Activated gamma-delta T cell treated with Interleukin-2 at 50 U/mL for 16 hours (primary cell): ENCODE data around the gene EMCN.
"Not testable (repeated sequence)": the region's sequence is repeated elsewhere in the genome, so short reads cannot be mapped to it uniquely, and the experiment has no call there.

Source experiments
- DNase-seq: peaks from one replicate; pipeline ENCODE4 v3.0.0-alpha.2; 2020

Gene EMCN

DNA sequence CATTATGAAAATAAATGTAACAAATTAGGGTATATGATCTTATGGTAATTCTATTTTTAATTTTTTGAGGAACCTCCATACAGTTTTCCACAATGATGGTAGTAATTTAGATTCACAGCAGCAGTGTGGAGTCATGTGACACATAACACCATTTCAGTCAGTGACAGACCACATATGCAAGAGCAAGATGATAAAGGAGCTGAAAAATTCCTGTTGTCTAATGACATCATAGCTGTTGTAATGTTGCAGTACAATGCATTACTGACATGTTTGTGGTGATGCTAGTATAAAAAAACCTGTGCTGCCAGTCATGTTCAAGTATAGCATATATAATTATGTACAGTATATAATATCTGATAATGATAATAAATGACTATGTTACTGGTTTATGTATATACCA lies 28.5 kb downstream of the EMCN start:
- DNase-seq: no peak

- no peak for DNase-seq
Measured at GRCh38 chr4:100486496-100486895, 31.3 kb downstream of the EMCN start.

DNA sequence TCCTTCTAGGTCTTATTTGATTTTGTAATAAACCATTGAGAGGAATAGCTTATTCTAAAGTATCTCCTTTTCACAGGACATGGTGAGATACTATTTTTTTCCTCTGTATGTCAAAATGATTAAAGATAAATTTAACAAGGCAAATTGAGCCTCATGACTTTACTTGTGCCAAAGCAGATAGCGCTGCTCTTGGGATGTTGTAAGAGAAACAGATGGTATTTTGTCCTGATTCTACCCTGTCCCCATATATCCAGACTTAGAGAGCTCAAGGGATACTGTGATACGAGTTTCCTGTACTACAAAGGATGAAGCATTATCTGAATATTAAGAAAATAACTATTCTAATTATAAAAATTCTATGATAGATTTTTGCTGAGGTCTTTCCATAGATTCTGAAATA lies 34.0 kb downstream of the EMCN start:
- no peak for DNase-seq

GRCh38 chr4:100479971-100480370 lies 37.9 kb downstream of the EMCN start:
- no peak for DNase-seq

DNA sequence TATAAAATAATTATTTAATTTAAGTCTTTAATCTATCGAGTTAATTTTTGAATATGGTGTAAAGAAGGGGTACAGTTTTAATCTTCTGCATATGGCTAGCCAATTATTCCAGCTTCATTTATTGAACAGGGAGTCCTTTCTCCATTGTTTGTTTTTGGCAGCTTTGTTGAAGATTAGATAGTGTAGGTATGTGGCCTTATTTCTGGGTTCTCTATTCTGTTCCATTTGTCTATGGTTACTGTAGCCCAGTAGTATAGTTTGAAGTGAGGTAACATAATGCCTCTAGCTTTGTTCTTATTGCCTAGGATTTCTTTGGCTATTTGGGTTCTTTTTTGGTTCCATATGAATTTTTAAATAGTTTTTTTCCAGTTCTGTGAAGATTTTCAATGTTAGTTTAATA lies 48.3 kb downstream of the EMCN start:
- no peak for DNase-seq

DNA sequence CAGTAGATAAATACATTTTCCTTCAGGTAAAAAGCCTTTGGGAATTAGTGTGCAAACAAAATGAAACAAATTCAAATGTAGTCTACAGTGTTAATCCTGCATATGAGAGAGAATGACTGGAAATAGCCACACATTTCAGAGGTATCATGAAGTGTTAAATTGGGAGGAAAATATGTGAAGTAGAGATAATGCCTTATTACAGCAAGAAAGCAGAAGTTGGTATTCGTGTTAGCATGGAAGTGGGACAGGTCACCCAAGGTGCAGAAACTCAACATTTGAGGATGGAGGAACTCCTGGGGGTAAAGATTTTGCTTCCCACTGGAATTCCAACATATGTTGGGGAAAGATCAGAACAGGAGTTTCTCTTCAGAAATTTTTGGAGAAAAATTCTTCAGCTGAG lies 51.3 kb downstream of the EMCN start:
- DNase-seq: no peak

DNA sequence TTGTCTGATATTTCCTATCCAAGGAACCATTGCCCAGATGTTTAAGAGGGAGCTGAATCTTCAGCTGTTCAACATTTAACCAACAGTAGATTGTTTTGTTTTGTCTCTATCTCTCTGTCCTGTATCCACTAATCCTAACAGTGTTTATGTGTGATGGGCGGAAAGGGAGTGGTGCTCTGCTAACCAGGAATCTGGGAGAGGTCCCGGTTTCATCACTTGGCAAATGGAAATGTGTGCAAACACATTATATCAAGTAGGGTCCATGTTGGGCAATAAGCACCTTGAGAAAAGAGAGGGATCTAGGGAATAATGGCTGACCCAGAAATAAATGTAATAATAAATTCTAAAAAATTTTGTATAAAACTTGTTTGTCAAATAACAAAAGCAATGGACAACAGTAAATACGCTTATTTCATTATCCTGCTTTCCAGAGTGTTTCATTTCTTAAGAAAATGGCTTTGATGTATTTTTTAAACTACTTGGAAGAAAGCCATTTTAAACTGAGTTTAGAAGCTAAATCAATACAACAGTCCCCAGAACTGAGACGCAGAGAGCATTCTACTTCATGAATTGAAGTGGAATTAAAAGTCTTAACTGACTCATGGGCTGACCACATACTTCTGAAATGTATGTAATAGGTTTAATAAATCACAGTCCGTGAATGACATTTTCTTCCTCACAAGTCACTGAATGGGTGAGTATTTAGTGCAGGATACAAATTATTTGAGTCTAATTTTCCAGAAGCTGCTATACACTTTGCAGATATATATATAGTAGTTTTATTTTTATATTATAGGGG lies 55.8 kb downstream of the EMCN start:
- DNase-seq: no peak

- no peak for DNase-seq
Measured at GRCh38 chr4:100450449-100450848, 67.4 kb downstream of the EMCN start.

- DNase-seq: no peak
Measured at GRCh38 chr4:100431416-100431815, 86.4 kb downstream of the EMCN start.

GRCh38 chr4:100430451-100430850 lies 87.4 kb downstream of the EMCN start:
- no peak for DNase-seq

GRCh38 chr4:100429616-100430015 lies 88.2 kb downstream of the EMCN start:
- DNase-seq: no peak

DNA sequence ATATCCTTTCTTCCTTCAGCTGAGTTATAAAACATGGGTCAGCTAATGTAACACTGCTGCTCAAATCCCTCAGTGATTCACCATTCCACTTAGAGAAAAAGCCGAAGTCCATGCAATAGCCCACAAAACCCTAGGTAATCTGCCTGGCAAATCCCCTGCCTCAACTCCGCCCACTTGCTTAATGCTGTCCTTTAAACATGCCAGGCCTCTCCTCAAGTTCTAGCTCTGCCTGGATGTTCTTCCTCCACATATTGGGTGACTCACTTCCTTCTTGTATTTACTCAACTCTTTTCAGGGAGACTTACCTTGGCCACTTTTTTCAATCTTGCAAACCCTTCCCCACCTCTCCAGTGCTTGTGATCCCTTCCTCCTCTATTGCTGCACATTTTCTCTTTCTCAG lies 89.8 kb downstream of the EMCN start:
- DNase-seq: no peak

GRCh38 chr4:100424376-100424775 lies 93.4 kb downstream of the EMCN start:
- no peak for DNase-seq

GRCh38 chr4:100422894-100423293 lies 94.9 kb downstream of the EMCN start:
- DNase-seq: no peak

GRCh38 chr4:100421361-100421978 lies 96.4 kb downstream of the EMCN start:
- DNase-seq: no peak

- DNase-seq: no peak
Measured at GRCh38 chr4:100420571-100420970, 97.3 kb downstream of the EMCN start.

GRCh38 chr4:100417565-100417964 lies 100.3 kb downstream of the EMCN start:
- DNase-seq: no peak

GRCh38 chr4:100414016-100414790 lies 103.6 kb downstream of the EMCN start:
- no peak for DNase-seq

- no peak for DNase-seq
Measured at GRCh38 chr4:100391863-100392262, 126.0 kb downstream of the EMCN start.

DNA sequence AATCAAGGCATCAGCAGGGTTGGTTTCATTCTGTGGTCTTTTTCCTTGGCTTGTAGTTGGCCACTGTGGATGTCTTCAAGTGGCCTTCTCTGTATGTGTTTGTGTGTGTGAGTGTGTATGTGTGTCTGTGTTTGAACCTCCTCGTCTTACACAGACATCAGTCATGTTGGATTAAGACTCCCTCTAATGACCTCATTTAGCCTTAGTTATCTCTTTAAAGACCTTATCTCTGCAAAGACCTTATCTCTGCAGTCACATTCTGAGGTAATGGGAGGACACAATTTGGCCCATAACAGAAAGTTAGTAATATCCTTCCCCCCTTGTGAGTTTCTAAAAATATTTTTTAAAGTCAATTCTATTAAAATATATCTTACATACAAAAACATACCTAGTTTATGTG lies 126.7 kb downstream of the EMCN start:
- DNase-seq: no peak

- DNase-seq: no peak
Measured at GRCh38 chr4:100386270-100386669, 131.6 kb downstream of the EMCN start.

DNA sequence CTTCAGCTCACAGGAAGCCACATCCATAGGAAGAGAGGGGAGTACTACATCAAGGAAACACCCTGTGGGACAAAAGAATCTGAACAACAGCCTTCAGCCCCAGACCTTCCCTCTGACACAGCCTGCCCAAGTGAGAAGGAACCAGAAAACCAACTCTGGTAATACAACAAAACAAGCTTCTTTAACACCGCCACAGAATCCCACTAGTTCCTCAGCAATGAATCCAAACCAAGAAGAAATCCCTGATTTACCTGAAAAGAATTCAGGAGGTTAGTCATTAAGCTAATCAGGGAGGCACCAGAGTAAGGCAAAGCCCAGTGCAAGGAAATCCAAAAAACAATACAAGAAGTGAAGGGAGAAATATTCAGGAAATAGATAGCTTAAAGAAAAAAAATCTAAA lies 137.4 kb downstream of the EMCN start:
- DNase-seq: not testable (repeated sequence)

GRCh38 chr4:100379583-100380105 lies 138.2 kb downstream of the EMCN start:
- no peak for DNase-seq

GRCh38 chr4:100372432-100372831 lies 145.4 kb downstream of the EMCN start:
- DNase-seq: no peak
